ENCODE measurements around the gene PLAGL1.

GRCh38 chr6:143902827-143903226 is 105.2 kb downstream of the PLAGL1 start:
- TF ChIP-seq POLR2A (IDR thresholded peaks at IDR 0.05) (no peak), EP300 (IDR thresholded peaks at IDR 0.05) (no peak)
